Activated CD4-positive, alpha-beta T cell treated with anti-CD3 and anti-CD28 coated beads, Interleukin-10, Interleukin-2, amounts not matched to agents 100 ng/mL and 50 ng/mL, durations not matched to agents 16 hours and 8 hours (primary cell): Measurements from ENCODE around the gene NAA80.

Experiments
- DNase-seq: peaks from one replicate; pipeline ENCODE4 v3.0.0-alpha.2; 2020

Gene NAA80

GRCh38 chr3:50298836-50299637 is at the start of gene NAA80, which contains the start of gene HYAL3:
NAA80 (minus strand) TSS chr3:50299405; CDS start chr3:50297463, 1,942 bp downstream.
HYAL3 (minus strand) TSS chr3:50299405; CDS start chr3:50295602, 3,803 bp downstream.
- peak; percentile 100 for DNase-seq

DNA sequence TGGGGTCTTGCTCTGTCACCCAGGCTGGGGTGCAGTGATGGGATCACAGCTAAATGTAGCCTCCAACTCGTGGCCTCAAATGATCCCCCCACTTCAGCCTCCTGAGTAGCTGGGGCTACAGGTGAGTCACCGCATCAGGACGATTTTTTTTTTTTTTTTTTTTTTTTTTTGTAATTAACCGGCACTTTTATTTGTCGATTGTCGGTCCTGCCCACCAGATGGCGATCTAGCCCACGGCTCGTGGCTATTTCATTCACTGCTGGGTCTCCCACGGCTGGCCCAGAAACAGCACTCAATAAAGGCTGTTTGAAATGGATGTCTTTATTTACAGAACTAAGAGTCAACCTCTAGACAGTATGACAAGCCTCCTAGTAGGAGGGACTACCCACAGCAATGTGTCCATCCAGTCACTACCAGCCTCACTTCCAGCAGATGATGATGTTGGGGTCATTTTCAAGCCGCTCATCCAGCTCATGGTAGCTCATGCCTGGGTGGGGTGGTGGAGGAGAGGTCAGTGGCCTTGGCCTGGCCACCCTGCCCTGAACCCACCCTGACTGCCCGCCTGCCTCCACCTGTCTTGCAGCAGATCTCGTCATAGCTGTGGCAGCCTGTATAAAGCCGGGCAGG is 48.1 kb upstream of the NAA80 start:
- DNase-seq, result peak; percentile 76

GRCh38 chr3:50345586-50346234 is 46.5 kb upstream of the NAA80 start, which contains the start of gene ZMYND10:
ZMYND10 (minus strand) TSS chr3:50345732; CDS start chr3:50345579, 153 bp downstream.
- DNase-seq, result peak; percentile 87

- DNase-seq, result no peak
Measured at GRCh38 chr3:50345008-50345407, 45.8 kb upstream of the NAA80 start.

- DNase-seq, result no peak
Measured at GRCh38 chr3:50342813-50343633, 43.8 kb upstream of the NAA80 start.

- DNase-seq, result no peak
Measured at GRCh38 chr3:50341996-50342650, 42.9 kb upstream of the NAA80 start.

- no peak for DNase-seq
Measured at GRCh38 chr3:50341537-50341936, 42.3 kb upstream of the NAA80 start.

DNA sequence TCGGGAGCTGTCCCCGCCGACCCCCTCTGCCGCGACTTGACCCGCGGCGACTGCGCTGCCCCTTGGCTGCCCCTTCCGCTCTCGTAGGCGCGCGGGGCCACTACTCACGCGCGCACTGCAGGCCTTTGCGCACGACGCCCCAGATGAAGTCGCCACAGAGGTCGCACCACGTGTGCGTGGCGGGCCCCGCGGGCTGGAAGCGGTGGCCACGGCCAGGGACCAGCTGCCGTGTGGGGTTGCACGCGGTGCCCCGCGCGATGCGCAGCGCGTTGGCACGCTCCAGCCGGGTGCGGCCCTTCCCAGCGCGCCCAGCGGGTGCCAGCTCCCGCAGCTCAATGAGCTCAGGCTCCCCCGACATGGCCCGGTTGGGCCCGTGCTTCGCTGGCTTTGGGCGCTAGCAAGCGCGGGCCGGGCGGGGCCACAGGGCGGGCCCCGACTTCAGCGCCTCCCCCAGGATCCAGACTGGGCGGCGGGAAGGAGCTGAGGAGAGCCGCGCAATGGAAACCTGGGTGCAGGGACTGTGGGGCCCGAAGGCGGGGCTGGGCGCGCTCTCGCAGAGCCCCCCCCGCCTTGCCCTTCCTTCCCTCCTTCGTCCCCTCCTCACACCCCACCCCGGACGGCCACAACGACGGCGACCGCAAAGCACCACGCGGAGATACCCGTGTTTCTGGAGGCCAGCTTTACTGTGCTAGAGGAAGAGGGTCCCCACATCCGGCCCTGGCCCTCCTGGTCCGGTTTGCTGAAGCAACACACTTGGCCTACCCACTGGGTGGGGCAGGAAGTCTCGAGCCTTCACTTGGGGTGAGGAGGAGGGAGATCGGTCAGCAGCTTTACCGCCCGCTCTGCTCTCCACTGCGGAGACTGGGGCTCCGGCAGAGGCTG is 41.5 kb upstream of the NAA80 start, which contains the start of gene RASSF1:
Gene RASSF1, minus strand, starts transcription at position 389 of the 882 bp plus-strand sequence. Its CDS starts 31 bp downstream, at position 358.
- DNase-seq, result peak; percentile 91

DNA sequence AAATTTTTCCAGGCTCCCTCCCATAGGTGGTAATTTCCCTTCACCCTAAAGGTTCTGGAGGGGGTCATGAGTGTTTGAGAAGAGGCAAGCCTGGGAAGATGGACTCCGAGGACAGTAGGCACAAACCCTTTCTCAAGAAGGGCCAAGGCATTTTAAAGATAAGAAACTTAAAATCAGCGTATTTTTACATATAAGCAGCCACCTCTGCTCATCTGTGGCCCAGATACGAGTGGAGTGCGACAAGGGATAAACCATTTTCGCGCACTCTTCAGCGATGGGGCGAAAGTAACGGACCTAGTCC is 40.9 kb upstream of the NAA80 start:
- DNase-seq, result no peak

GRCh38 chr3:50339485-50340146 is 40.4 kb upstream of the NAA80 start:
- DNase-seq, result no peak

DNA sequence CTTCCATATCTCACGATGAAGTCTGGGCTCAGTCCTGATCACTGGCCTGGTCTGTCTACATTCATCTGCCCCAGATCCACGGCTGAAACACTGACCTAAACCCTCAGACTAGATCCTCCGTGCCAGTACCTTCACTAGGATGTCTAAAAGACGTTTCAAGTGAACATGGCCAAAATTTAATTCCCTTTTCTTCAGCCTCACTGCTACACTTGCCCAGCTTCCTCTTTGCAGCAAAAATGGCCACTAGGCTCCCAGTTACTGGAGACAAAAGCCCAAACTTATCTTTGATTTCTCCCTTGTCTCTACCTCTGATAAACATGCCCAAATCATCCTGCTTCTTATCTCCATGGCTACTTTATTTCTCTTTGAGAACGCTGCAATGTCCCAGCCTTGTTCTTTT is 39.8 kb upstream of the NAA80 start:
- DNase-seq, result no peak

- DNase-seq, result peak; percentile 100
Measured at GRCh38 chr3:50337175-50337861, 38.1 kb upstream of the NAA80 start.

GRCh38 chr3:50336452-50337174 is 37.4 kb upstream of the NAA80 start:
- DNase-seq, result no peak

DNA sequence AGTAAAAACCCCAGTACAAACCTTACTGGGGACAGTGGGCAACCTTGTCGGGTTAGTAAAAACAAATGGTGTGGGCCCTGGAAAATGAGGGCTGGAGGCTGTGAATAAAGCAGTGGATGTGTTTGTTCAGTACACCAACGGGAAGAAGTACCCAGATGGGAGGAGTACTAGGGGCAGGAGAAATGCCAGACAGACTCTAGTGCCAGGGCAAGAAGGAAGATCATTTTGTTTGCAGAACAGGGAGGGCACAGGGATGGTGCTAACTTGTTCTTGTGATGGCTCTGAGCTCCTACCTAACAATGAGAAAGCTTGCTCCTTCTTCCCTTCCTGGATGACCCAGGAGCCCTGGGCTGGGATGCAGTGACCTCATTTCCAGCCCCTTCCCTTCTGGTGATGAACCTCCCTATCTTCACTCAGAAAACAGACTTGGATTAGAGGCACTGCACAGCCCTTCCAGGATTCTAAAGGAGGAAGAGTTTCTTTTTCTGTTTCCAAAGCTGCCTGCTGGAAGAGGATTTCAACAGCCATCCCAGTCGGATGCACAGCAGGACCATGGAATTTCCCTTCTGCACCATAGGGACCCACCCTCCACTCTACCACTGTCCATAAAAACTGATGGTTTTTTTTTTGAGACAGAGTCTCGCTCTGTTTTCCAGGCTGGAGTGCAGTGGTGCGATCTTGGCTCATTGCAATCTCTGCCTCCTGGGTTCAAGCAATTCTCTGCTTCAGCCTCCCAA is 35.3 kb upstream of the NAA80 start:
- DNase-seq, result no peak

DNA sequence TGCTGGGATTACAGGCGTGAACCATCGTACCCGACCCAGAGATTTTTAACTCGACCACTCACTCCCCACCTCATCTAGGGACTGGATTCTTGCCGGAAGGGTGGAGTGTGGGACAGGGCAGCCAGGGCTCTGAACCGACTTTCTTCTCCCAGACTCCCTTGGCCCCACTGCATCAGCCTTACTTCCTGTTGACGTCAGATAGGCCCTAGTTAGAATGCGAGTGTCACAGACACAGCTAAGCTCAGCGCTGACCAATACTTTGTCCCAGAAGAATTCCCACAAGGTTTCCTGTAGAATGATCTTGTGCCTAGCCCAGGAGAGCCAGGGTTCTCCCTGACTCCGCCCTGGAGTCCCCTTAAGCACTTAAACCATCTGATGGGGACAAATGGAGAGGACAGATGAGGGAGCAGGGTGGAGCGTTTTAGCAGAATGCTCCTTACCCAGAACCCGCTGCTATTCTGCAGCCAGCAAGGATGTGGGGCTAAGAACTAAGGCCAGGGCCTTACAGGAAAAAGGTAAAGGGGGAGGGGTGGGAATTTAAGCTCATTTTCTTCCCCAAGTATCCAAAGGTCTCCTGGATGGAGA is 34.6 kb upstream of the NAA80 start:
- peak; percentile 38 for DNase-seq

DNA sequence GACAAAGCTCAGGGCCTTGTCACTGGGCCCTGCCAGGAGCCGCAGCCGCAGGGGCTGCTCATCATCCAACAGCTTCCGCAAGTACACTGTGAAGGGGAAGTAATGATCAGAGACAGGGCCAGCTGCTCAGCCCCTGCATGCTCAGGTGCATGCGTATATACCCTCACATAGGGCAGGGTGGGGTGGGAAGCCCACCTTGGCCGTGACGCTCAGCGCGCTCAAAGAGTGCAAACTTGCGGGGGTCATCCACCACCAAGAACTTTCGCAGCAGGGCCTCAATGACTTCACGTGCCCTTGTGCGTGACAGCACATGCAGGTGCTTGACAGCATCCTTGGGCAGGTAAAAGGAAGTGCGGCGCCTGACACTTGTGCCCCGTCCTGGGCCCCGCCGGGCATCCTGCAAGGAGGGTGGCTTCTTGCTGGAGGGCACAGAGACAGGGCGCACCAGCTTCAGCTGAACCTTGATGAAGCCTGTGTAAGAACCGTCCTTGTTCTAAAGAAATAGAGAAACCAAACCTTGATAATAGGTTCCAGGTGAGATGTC is 32.2 kb upstream of the NAA80 start:
- no peak for DNase-seq

GRCh38 chr3:50330330-50330729 is 31.1 kb upstream of the NAA80 start:
- no peak for DNase-seq
